ENCODE measurements around the gene OR10G8. TPM values are rescaled to one million over a fixed set of nuclear protein-coding genes. Genes with fewer than 3 reads are reported as not detected.
"Not testable (repeated sequence)": the region's sequence is repeated elsewhere in the genome, so short reads cannot be mapped to it uniquely, and the experiment has no call there.

Gene OR10G8, protein sequence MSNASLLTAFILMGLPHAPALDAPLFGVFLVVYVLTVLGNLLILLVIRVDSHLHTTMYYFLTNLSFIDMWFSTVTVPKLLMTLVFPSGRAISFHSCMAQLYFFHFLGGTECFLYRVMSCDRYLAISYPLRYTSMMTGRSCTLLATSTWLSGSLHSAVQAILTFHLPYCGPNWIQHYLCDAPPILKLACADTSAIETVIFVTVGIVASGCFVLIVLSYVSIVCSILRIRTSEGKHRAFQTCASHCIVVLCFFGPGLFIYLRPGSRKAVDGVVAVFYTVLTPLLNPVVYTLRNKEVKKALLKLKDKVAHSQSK
- total RNA-seq = not detected

DNA sequence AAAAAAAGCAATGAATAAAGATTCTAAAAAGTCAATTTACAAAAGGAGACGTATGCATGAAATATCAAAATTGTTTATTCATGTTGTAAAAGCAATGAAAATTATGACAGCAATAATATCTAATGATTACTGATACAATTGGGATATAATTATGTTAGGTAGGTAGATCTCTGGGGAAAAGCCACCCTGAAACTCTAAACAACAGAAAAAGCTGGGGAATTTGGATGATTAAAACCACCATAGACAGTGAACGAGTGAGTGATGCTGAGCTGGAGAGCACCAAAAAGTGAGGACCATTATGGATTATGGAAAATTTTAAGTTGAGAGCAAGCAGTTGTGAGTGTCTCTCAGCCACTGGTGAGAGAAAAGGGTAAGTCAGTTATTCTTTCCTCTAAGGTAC is at the start of gene OR10G8:
OR10G8 (plus strand) TSS at position 301 of the 400 bp plus-strand sequence. CDS start 2,825 bp downstream, outside the sequence.
- no peak for ATAC-seq (ENCODE audit: low FRiP score)

DNA sequence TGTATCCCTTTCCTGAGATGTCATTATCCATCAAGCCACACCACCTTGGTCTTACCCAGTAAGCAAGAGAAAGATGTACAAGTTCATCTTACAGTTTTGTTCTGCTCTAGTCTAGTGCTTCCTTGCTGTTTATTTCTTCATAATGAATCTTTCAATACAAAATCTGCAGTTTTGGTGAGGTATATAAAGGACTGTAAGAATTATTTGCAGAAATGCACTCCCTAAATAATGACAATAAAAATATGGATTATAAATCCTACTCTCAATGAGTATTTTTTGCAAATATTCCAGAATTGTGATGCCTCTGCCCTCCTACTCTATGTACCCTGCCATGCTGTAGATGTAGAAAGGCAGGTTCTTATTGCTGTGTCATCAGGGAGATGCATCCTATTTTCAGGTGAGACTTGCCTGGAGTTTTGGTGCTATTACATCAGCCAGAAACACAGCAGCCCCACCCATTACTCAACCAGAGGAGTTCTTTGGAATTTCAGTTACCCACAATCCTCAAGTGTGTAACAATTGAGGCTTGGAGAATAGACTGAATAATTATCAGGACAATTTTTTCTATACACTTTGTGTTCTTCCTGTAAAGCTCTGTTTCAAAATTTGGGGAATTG is 48.8 kb upstream of the OR10G8 start, which contains the start of gene OR10S1:
OR10S1 (minus strand) TSS at position 51 of the 617 bp plus-strand sequence. CDS start 117 bp downstream, outside the sequence.
- ATAC-seq (ENCODE audit: low FRiP score) = no peak

More for the DNA sequence above, at the start of gene OR10G8:
- TF ChIP-seq, protein P1, sequence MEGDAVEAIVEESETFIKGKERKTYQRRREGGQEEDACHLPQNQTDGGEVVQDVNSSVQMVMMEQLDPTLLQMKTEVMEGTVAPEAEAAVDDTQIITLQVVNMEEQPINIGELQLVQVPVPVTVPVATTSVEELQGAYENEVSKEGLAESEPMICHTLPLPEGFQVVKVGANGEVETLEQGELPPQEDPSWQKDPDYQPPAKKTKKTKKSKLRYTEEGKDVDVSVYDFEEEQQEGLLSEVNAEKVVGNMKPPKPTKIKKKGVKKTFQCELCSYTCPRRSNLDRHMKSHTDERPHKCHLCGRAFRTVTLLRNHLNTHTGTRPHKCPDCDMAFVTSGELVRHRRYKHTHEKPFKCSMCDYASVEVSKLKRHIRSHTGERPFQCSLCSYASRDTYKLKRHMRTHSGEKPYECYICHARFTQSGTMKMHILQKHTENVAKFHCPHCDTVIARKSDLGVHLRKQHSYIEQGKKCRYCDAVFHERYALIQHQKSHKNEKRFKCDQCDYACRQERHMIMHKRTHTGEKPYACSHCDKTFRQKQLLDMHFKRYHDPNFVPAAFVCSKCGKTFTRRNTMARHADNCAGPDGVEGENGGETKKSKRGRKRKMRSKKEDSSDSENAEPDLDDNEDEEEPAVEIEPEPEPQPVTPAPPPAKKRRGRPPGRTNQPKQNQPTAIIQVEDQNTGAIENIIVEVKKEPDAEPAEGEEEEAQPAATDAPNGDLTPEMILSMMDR (IDR thresholded peaks at IDR 0.05) = no peak
- DNase-seq (ENCODE audit: low spot score) = no peak

DNA sequence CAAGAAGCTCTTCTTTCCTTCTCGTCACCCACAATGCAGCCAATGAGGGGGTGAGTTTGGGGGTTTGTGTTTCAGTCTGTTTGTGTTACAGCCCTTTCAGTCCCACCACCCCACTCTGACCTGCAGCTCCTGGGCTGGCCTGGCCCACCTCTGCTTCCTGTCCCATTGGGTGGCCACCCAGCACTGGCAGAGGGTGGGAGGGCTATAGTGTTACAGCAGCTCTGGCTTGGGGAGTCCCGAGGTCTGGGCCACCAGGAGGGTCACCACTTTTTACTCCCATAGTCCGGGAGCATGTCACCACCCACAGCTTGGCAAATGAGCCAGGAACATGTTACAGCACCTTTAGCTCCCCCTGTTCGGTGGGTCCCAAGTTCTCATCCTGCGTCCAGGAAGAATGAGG is 47.3 kb upstream of the OR10G8 start:
- TF ChIP-seq, protein P1 (IDR thresholded peaks at IDR 0.05) = no peak
- no peak for ATAC-seq (ENCODE audit: low FRiP score)

More for the DNA sequence above, 48.8 kb upstream of the OR10G8 start, which contains the start of gene OR10S1:
- no peak for DNase-seq (ENCODE audit: low spot score)
- TF ChIP-seq, protein P1 (IDR thresholded peaks at IDR 0.05) = no peak

DNA sequence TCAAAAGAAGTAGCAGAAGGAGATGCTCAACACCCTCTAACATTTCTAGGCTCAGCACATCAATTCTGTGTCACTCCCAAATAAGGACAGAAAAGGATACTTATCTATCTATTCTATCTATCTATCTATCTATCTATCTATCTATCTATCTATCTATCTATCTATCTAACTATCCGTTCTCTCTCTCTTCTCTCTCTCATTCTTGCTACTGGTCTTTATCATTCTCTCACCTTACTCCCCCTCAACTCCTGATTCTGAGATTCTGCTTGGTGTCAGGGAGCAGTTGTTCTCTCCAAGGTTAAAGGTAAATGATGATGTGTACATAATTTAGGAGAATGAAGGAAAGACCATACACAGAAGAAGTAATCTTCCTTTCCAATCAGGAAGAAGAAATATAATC is 31.5 kb upstream of the OR10G8 start, which contains the start of gene OR10G6:
OR10G6 (minus strand) TSS at position 43 of the 400 bp plus-strand sequence; CDS start at position 43, 0 bp downstream.
- DNase-seq (ENCODE audit: low spot score) (no peak), ATAC-seq (ENCODE audit: low FRiP score) (no peak)
- TF ChIP-seq, protein P1 (IDR thresholded peaks at IDR 0.05) = no peak

More for the DNA sequence above, 47.3 kb upstream of the OR10G8 start:
- DNase-seq (ENCODE audit: low spot score) = no peak

DNA sequence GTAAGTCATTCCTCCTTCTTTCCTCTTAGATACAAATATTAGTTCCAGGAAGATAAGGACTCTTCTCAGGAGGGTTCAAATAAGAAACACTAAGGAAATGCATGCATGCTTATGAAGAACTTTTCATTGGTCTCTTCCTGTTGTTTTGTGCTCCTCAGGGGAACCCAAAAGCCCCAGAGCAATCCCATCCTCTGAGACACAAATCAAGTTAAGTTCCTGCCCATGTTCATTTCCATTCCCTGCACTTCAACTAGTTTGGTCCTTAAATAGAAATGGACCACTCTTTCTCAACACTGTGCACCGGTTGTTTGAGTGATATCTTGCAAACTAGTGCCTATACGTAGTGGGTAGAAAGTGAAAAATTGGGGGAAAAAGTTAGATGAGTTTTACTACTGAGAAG is 13.9 kb upstream of the OR10G8 start, which contains the start of gene OR10G4:
OR10G4 (plus strand) TSS at position 301 of the 400 bp plus-strand sequence. CDS start 2,578 bp downstream, outside the sequence.
- DNase-seq (ENCODE audit: low spot score) (no peak), ATAC-seq (ENCODE audit: low FRiP score) (no peak)
- TF ChIP-seq, protein P1 (IDR thresholded peaks at IDR 0.05) = no peak

DNA sequence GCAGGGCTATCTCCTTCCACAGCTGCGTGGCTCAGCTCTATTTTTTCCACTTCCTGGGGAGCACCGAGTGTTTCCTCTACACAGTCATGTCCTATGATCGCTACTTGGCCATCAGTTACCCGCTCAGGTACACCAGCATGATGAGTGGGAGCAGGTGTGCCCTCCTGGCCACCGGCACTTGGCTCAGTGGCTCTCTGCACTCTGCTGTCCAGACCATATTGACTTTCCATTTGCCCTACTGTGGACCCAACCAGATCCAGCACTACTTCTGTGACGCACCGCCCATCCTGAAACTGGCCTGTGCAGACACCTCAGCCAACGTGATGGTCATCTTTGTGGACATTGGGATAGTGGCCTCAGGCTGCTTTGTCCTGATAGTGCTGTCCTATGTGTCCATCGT is 10.8 kb upstream of the OR10G8 start:
- not testable (repeated sequence) for DNase-seq (ENCODE audit: low spot score); ATAC-seq (ENCODE audit: low FRiP score)

DNA sequence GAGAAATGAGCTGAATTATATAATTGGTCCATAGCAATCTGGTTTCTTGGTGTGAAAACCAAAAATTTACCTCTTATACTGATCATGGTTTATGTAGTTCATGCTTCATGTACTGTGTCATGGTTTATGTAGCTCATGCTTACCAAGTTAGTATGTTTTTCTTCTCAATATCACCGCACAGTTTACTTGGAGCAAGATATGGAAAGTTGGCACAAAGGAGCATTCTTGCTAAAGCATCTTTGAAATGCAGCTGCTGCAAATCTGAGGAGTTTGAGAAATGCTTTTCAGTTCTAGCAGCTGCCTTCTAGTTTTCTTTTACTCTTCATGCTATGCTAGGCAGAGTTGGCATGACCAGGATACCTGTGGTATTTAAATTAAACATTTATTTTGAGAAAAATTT is 10.1 kb downstream of the OR10G8 start:
- DNase-seq (ENCODE audit: low spot score) = no peak
- TF ChIP-seq, protein P1 (IDR thresholded peaks at IDR 0.05) = no peak
- ATAC-seq (ENCODE audit: low FRiP score) = no peak

All from omental fat pad (tissue), 4 donors.